ENCODE measurements around the gene SH3BP4.

The SH3BP4 gene

GRCh38 chr2:234969306-234970098 is 17.7 kb downstream of the SH3BP4 start:
- H3K4me3 ChIP-seq (ENCODE audit: low read depth in 1 of 2, low read length in 2 of 2) = no peak overlapping the region
- no peak overlapping the region for H3K27ac ChIP-seq (ENCODE audit: low read length)
- H3K9ac ChIP-seq (ENCODE audit: low read depth, low read length) = no peak overlapping the region
- H3K79me2 ChIP-seq (ENCODE audit: insufficient read depth, low read length) = no peaks in the 10 kb centered on the region
- ATAC-seq (ENCODE audit: insufficient read depth, low read depth) (no peak), DNase-seq (no peak)
- H3K4me1 ChIP-seq (ENCODE audit: insufficient read depth, low read length) = no peaks in the 10 kb centered on the region
- no peak overlapping the region for H3K4me2 ChIP-seq (ENCODE audit: insufficient read depth, low read length)
- no peak overlapping the region for H2AFZ ChIP-seq (ENCODE audit: low read depth, low read length)
- H4K20me1 ChIP-seq (ENCODE audit: insufficient read depth, low read length) = no peaks in the 10 kb centered on the region
- no peaks in the 10 kb centered on the region for H3K36me3 ChIP-seq (ENCODE audit: insufficient read depth, low read length)
- peaks cover 20% of the 10 kb centered on the region for H3K27me3 ChIP-seq (ENCODE audit: insufficient read depth, low read length, poor library complexity)
- no peaks in the 10 kb centered on the region for H3K9me3 ChIP-seq (ENCODE audit: insufficient read depth, low read length, severe bottlenecking)
- TF ChIP-seq EZH2 (IDR thresholded peaks at IDR 0.05; ENCODE audit: borderline replicate concordance, low read depth, low read length, severe bottlenecking) (no peak), CTCF (IDR thresholded peaks at IDR 0.05; ENCODE audit: borderline replicate concordance, extremely low read depth, low read length, poor library complexity, severe bottlenecking) (no peak)

- Histone ChIP-seq H3K36me3 (ENCODE audit: insufficient read depth, low read length) (no peaks in the 10 kb centered on the region), H3K4me1 (ENCODE audit: insufficient read depth, low read length) (no peaks in the 10 kb centered on the region), H3K4me2 (ENCODE audit: insufficient read depth, low read length) (no peak overlapping the region), H3K9ac (ENCODE audit: low read depth, low read length) (no peak overlapping the region), H2AFZ (ENCODE audit: low read depth, low read length) (no peak overlapping the region), H3K4me3 (ENCODE audit: low read depth in 1 of 2, low read length in 2 of 2) (no peak overlapping the region), H3K27ac (ENCODE audit: low read length) (no peak overlapping the region), H3K27me3 (ENCODE audit: insufficient read depth, low read length, poor library complexity) (peaks cover 20% of the 10 kb centered on the region), H3K79me2 (ENCODE audit: insufficient read depth, low read length) (no peaks in the 10 kb centered on the region), H3K9me3 (ENCODE audit: insufficient read depth, low read length, severe bottlenecking) (no peaks in the 10 kb centered on the region), H4K20me1 (ENCODE audit: insufficient read depth, low read length) (no peaks in the 10 kb centered on the region)
- no peak for ATAC-seq (ENCODE audit: insufficient read depth, low read depth)
- no peak for DNase-seq
- TF ChIP-seq EZH2 (IDR thresholded peaks at IDR 0.05; ENCODE audit: borderline replicate concordance, low read depth, low read length, severe bottlenecking) = no peak
- no peak for TF ChIP-seq CTCF (IDR thresholded peaks at IDR 0.05; ENCODE audit: borderline replicate concordance, extremely low read depth, low read length, poor library complexity, severe bottlenecking)
Observed at GRCh38 chr2:234970099-234970440, 18.3 kb downstream of the SH3BP4 start.

GRCh38 chr2:234970477-234970882 is 18.7 kb downstream of the SH3BP4 start:
- Histone ChIP-seq H3K27ac (ENCODE audit: low read length) (no peak overlapping the region), H3K36me3 (ENCODE audit: insufficient read depth, low read length) (no peaks in the 10 kb centered on the region), H3K4me1 (ENCODE audit: insufficient read depth, low read length) (no peaks in the 10 kb centered on the region), H3K9ac (ENCODE audit: low read depth, low read length) (no peak overlapping the region), H3K4me3 (ENCODE audit: low read depth in 1 of 2, low read length in 2 of 2) (no peak overlapping the region), H3K4me2 (ENCODE audit: insufficient read depth, low read length) (no peak overlapping the region), H3K27me3 (ENCODE audit: insufficient read depth, low read length, poor library complexity) (peaks cover 20% of the 10 kb centered on the region), H2AFZ (ENCODE audit: low read depth, low read length) (no peak overlapping the region), H3K79me2 (ENCODE audit: insufficient read depth, low read length) (no peaks in the 10 kb centered on the region), H3K9me3 (ENCODE audit: insufficient read depth, low read length, severe bottlenecking) (no peaks in the 10 kb centered on the region), H4K20me1 (ENCODE audit: insufficient read depth, low read length) (no peaks in the 10 kb centered on the region)
- ATAC-seq (ENCODE audit: insufficient read depth, low read depth) (no peak), DNase-seq (no peak)
- TF ChIP-seq EZH2 (IDR thresholded peaks at IDR 0.05; ENCODE audit: borderline replicate concordance, low read depth, low read length, severe bottlenecking) = no peak
- no peak for TF ChIP-seq CTCF (IDR thresholded peaks at IDR 0.05; ENCODE audit: borderline replicate concordance, extremely low read depth, low read length, poor library complexity, severe bottlenecking)

All from DND-41 (cell line).